Kidney glomerular epithelial cell (primary cell): ENCODE measurements around the gene GINS3.
"Not testable (repeated sequence)": the region's sequence is repeated elsewhere in the genome, so short reads cannot be mapped to it uniquely, and the experiment has no call there.

Source experiments
- DNase-seq: peaks from one replicate; lab custom pipeline; 2025; lab: John Stamatoyannopoulos, UW

The GINS3 gene

GRCh38 chr16:58389724-58390123, 2.5 kb upstream of the GINS3 start:
- no peak for DNase-seq

GRCh38 chr16:58393138-58393504, 850 bp downstream of the GINS3 start:
- no peak for DNase-seq

DNA sequence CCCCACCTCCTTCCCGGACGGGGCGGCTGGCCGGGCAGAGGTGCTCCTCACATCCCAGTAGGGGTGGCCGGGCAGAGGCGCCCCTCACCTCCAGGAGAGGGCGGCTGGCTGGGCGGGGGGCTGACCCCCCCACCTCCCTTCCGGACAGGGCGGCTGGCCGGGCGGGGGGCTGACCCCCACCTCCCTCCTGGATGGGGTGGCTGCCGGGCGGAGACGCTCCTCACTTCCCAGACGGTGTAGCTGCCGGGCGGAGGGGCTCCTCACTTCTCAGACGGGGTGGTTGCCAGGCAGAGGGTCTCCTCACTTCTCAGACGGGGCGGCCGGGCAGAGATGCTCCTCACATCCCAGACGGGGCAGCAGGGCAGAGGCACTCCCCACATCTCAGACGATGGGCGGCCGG, 4.6 kb downstream of the GINS3 start:
- not testable (repeated sequence) for DNase-seq

GRCh38 chr16:58399718-58400633, 7.7 kb downstream of the GINS3 start:
- DNase-seq: no peak

GRCh38 chr16:58401305-58401704, 9.0 kb downstream of the GINS3 start:
- DNase-seq: not testable (repeated sequence)

GRCh38 chr16:58402796-58403195, 10.5 kb downstream of the GINS3 start:
- DNase-seq: no peak

GRCh38 chr16:58409316-58409973, 17.2 kb downstream of the GINS3 start:
- peak; percentile 63 for DNase-seq

DNA sequence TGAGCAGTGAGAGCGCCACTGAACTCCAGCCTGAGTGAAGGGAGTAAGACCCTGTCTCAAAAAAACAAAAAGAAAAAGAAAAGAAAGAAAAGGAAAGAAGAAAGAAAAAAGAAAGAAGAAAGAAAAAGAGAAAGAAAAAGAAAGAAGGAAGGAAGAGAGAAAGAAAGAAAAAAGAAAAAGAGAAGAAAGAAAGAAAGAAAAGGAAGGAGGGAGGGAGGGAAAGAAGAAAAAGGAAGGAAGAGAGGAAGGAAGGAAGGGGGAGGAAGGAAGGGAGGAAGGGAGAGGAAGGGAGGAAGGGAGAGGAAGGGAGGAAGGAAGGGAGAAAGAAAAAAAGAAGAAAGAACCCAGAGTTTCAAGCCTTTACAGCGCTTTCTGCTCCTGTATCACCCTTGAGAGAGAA, 19.1 kb downstream of the GINS3 start:
- DNase-seq: no peak

DNA sequence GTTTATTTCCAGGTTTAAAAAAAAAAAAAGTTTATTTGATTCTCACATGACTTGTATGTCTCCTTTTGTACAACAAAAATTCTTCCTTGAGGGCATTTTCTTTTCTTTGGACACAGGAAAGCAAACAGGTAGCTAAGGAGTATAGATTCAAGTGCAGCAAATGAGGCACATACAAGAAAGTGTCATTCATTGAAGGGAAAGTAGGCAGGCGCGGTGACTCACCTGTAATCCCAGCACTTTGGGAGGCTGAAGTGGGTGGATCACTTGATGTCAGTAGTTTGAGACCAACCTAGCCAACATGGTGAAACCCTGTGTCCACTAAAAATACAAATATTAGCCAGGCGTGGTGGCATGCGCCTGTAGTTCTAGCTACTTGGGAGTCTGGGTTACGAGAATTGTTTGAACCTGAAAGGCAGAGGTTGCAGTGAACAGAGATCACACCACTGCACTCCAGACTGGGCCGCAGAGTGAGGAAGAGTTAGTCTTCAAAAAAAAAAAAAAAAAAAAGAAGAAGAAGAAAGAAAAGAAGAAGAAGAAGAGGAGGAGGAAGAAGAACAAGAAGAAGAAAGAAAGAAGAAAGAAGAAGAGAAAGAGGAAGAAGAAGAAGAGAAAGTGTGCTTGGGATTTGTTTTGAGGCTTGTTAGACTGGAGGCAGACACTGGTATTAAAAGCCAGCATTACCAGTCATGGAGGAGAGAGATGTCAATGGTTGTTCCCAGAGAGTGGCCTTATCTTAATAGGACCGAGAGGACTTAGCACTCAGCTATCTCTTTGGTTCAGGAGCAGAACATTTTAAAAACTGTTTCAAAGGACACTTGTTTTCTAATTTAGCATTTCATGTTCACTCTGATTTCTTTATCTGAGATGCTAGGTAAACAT, 19.7 kb downstream of the GINS3 start:
- DNase-seq: no peak

GRCh38 chr16:58412615-58412970, 20.3 kb downstream of the GINS3 start:
- DNase-seq: not testable (repeated sequence)

DNA sequence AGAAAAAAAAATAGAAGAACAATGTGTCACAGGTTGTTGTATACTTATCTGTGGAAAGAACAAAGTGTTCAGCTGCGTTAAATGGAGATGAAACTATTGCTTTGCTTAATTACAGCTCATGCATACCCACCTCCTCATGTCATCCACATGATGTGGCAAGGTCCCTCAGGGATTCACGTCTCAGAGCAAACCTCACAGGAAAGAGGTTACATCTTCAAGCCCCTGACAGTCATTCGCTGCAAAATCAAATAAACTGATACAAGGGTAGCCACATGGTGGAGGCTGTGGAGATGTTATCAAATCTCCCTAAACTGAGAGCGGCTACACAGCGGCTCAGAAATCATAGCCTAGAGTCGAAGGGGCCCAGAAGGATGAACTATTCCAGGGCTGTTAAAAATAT, 21.1 kb downstream of the GINS3 start:
- DNase-seq: no peak

- no peak for DNase-seq
Observed at GRCh38 chr16:58415003-58415402, 22.7 kb downstream of the GINS3 start.

DNA sequence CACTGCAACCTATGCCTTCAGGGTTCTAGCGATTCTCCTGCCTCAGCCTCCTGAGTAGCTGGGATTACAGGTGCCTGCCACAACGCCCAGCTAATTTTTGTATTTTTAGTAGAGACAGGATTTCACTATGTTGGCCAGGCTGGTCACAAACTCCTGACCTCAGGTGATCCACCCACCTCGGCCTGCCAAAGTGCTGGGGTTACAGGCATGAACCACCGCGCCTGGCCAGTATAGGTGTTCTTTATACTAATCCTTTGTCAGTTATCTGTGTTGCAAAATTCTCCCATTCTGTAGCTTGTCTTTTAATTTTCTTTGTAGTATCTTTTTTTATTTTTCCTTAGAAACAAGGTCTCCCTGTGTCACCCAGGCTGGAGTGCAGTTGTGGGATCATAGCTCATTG, 23.7 kb downstream of the GINS3 start:
- DNase-seq: not testable (repeated sequence)

DNA sequence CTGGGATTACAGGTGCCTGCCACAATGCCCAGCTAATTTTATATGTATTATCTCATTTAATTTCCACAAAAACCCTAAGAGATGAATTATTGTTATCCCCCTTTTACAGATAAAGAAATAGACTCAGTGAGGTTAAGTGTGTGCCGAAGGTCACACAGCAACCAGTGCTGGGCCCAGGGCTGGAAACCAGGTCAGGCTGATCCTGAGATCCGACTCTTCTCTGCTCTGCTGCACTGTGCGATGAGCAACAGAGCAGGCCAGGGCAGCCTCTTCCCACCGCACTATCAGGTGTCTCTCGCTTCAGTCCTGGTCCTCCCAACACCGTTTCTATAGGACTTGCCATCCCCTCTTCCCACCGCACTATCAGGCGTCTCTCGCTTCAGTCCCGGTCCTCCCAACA, 24.8 kb downstream of the GINS3 start:
- no peak for DNase-seq

GRCh38 chr16:58417600-58417999, 25.3 kb downstream of the GINS3 start:
- no peak for DNase-seq

GRCh38 chr16:58418026-58418425, 25.8 kb downstream of the GINS3 start:
- no peak for DNase-seq

DNA sequence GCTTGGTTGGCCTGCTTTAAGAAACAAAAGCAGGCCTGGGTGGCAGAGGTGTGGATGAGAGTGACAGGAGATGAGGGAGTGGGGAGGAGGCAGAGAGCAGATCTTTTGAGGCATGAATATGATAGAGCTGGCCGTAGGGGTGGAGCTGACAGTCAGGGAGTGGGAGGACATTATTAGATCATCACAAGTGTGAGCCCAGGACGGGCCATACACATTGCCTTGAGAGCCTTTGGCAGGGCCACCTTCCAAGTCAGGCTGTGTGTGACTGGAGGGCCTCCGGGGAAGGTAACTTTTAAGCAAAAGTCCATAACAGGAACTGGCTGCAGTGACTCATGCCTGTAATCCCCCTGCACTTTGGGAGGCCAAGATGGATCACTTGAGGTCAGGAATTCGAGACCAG, 26.3 kb downstream of the GINS3 start:
- peak; percentile 32 for DNase-seq

DNA sequence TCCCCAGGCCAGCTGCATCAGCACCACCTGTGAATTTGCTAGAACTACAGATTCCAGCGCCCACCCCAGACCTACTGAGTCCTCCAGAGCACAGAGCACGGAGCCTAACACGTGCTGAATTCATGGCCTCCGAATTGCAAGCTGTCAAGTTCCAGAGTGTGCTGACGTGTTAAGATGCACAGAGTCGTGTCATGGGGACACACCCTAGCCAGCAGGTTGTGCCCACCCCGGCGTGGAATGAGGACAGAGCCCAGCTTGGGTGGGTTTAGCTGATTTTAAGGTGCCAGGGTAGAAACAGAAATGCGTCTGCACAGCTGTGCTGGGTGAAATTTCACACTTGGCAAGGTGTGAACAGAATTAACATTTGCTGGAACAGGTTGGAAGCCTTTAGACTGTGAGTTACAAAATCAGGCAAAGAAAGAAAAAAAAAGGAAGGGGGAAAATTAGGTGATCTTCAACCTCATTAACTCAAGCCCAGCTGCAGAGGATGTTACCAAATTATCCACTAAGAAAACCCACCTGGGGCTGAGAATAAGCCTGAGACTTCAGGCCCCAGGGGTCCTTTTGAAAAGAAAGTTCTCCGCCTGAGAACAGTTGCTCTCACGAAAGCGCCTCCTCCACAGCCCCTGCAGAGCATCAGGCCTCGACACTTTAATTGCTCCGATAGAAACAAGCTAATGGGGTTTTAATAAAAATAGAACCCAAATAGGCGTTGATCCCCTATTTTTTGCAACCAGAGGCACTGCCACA, 27.1 kb downstream of the GINS3 start:
- DNase-seq: no peak

DNA sequence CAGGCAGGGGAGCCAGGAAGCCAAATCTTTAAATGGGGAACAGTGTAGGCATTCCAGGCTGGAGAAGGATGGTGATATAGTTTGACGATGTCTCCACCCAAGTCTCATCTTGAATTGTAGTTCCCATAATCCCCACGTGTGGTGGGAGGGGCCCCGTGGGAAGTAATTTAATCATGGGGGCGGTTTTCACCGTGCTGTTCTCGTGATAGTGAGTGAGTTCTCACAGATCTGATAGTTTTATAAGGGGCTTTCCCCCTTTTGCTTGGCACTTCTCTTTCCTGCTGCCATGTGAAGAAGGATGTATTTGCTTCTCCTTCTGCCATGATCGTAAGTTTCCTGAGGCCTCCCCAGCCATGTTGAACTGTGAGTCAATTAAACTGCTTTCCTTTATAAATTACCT, 28.8 kb downstream of the GINS3 start:
- DNase-seq: no peak

GRCh38 chr16:58421529-58421928, 29.3 kb downstream of the GINS3 start:
- no peak for DNase-seq

DNA sequence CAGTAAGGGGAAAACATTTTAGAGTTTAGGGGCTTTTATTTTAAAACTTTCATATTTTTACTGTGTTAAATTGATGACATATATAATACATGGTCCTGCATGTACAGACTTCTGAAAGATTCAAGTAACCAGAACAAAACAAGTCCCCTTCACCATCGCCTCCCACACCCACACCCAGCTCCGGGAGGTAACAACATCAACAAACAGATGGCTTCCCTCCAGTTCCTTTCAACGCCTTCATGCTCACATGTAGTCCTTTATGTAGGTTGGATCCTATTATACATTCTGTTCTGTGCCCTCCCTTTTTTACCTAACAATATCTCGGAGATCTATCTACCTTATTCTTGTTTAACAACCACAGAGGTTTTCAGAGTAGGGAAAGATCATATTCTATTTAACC, 30.5 kb downstream of the GINS3 start:
- DNase-seq: no peak

DNA sequence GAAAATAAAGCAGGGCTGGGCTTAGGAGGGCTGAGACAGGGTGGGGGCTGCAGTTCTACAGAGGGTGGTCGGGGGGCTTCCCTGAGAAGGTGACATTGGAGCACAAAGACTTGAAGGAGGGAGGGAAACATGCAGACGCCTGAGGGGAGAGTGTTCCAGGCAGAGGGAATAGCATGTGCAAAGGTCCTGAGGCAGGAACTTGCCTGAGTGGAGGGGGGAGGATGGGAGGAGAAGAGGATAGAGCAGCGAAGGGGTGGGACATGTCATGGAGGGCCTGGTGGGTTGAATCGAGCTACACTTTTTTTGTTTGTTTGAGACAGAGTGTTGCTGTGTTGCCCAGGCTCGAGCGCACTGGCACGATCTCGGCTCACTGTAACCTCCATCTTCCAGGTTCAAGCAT, 33.0 kb downstream of the GINS3 start:
- DNase-seq: no peak
